Uterus (tissue), 2 donors: ENCODE measurements around the gene CYP27C1.

ENCODE experiments used
- POLR2A ChIP-seq, 2 donors: fragments of 450-650 bp; IDR thresholded peaks; one replicate each; pipeline ENCODE4 v1.6.1; 2016; ENCODE audit warnings: antibody characterized with exemption in 2 of 2, mild to moderate bottlenecking in 1 of 2, moderate library complexity in 1 of 2
- TF ChIP-seq, protein P1 (sequence below), 4 experiments: fragments of 200-600 bp in 2 of 4; fragments of 450-650 bp in 2 of 4; sonication (generic) in 2 of 4; IDR thresholded peaks; one replicate each; pipeline ENCODE4 v1.5.1; 2016 to 2019; ENCODE audit warnings: antibody characterized with exemption in 4 of 4, mild to moderate bottlenecking in 2 of 4, moderate library complexity in 1 of 4

DNA sequence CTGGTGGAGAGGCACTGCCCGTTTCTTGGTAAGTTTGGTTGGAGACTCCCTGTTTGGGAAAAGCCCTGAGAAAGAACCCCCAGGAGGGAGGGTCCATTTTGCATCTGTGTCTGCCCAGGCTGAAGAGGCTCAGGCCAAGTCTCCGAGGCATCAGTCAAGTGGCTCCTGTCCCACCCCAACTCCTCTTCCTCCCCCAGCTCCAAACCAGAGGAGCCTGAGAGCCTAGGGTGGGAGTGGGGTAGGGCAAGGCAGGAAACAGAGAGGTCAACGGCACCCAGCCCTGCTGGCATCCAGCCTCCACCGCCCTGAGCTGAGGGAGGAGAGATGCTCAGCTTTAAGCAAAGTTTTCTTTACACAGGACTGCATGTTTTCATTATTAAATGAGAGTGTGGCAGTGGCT lies 38.2 kb downstream of the CYP27C1 start:
- TF ChIP-seq, protein P1, sequence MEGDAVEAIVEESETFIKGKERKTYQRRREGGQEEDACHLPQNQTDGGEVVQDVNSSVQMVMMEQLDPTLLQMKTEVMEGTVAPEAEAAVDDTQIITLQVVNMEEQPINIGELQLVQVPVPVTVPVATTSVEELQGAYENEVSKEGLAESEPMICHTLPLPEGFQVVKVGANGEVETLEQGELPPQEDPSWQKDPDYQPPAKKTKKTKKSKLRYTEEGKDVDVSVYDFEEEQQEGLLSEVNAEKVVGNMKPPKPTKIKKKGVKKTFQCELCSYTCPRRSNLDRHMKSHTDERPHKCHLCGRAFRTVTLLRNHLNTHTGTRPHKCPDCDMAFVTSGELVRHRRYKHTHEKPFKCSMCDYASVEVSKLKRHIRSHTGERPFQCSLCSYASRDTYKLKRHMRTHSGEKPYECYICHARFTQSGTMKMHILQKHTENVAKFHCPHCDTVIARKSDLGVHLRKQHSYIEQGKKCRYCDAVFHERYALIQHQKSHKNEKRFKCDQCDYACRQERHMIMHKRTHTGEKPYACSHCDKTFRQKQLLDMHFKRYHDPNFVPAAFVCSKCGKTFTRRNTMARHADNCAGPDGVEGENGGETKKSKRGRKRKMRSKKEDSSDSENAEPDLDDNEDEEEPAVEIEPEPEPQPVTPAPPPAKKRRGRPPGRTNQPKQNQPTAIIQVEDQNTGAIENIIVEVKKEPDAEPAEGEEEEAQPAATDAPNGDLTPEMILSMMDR (IDR thresholded peaks at IDR 0.05): no peak
- TF ChIP-seq POLR2A (IDR thresholded peaks at IDR 0.05): no peak
